Skin of body (tissue), 2 donors: ENCODE data around the gene RBMS1. TPM values are rescaled to one million over a fixed set of nuclear protein-coding genes. Genes with fewer than 3 reads are reported as not detected.
"Not testable (repeated sequence)": the region's sequence is repeated elsewhere in the genome, so short reads cannot be mapped to it uniquely, and the experiment has no call there.

Experiments used
- DNase-seq: peaks from one replicate; lab custom pipeline; 2025; lab: John Stamatoyannopoulos, UW
- total RNA-seq: library from RNA; depleted of rRNA; stranded (reverse); fragments of >200 nt; gene quantifications from one replicate; pipeline ENCODE4 v1.2.3, GENCODE V29; 2014

The RBMS1 gene
- total RNA-seq, 1 donor from 2014 or later: 112 TPM

DNA sequence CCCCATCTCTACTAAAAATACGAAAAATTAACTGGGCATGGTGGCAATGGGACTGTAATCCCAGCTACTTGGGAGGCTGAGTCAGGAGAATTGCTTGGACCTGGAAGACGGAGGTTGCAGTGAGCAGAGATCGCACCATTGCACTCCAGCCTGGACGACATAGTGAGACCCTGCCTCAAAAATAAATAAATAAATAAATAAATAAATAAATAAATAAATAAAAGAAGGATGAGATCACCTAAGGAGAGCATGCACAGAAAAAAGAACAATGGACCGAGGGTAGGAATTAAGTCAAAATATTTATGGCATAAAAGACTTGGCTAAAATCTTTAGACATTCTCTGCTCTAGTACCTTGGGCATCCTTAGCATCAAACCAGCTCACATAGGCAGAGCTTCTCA is 8.9 kb upstream of the RBMS1 start:
- no peak for DNase-seq

DNA sequence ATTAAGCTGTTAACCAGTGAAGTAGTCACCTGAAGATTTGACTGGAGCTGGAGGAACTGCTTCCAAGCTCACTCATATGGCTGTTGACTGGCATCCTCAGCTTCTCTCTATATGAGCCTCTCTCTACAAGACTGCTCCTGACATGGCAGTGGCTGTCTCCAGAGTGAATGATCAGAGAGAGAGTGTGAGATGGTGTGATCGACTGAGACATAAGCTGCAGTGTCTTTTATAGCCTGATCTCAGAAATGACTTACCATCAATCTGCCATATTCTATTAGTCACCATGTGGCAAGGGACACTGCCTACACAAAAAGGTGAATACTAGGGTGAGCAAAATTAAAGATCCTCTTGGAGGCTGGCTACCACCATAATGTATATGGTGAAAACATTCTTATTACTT is 7.8 kb upstream of the RBMS1 start:
- no peak for DNase-seq

DNA sequence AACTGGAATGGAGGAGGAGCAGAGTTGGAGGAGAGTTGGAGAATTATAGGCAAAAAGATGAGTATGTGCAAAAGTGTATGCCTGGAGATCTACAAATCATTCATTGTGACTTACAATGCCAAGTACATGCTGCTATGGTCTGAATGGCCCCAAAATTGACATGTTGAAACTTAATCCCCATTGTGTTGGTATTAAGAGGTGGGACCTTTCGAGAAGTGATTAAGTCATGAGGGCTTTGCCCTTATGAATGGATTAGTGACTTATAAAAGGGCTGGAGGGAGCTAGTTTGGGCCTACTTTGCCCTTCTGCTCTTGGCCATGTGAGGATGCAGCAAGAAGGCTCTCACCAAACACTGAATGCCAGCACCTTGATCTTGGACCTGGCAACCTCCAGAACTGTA is 6.3 kb upstream of the RBMS1 start:
- no peak for DNase-seq

DNA sequence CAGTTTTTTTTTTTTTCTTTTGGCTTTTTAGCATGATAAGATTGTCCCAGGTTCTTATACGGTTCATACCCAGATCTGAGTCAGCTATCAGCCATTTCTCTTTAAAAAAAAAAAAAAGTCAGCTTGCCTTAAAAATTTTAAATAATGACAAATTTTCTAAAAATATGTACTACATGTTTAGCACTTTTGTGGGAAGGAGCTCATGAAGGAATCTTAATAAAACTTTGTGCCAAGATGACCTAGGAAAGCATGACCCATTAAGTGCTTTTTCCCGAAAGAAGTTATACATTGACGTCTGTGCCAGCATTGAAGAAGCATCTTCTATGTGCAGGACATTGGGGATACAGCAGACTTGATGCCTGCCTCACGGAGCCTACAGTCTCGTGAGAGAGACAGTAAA is 4.5 kb upstream of the RBMS1 start:
- no peak for DNase-seq

DNA sequence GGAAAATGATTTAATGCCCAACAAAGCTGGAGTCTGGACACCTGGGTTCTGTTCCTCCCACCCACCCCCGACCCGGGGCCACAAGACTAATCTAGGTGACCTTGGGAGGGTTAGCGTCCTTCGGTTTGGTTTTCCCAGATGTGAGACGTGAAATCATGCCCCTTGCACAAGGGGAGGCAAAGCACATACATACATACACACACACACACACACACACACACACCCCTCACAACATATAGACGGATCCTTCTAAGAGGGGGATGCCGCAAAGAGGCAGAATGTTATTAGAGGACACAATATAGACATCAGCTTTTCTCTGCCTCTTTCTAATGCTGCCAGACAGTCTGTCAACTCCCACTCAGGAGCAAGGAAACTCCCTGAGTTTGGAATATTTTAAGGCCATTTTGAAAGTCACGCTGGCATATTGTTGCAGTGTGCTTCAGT is 616 bp upstream of the RBMS1 start:
- no peak for DNase-seq

DNA sequence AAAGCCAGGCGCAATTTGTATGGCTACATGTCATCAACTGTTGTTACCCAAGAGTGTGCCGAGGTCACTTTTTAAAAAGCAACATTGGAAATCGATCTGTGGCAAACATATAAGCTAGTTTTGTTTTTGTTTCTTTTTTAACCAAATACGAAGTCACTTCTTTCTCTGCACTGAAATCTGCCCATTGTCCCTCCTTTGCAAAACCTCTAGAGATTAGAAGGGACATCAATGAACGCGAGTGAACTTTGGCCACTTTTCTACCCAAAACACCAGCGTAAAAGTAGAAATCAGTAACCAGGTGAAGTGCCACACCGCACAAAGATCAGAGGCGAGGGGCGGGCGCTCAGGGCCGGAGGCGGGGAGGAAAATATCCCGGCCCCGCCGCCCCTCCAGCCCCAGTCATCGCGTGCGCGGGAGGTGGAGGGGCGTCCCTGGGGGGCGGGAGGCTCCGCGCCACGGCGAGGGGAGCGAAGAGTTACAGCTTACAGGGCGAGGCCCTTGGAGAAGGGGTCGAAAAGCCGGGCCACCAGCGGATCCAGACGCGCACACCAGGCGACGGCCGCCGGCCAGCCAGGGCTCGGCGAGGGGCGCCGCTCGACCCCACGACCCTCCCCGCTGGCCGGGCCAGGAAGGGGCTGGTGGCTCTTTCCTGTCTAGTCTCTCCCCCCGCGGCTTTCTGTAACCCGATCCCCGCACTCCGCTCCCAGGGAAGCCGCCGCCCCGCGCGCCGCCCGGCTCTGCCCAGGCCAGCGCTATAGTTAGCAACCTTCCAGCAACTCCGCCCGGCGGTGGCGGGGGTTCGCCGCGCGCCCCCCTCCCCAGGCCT is 993 bp downstream of the RBMS1 start:
- peak; percentile 74 for DNase-seq

DNA sequence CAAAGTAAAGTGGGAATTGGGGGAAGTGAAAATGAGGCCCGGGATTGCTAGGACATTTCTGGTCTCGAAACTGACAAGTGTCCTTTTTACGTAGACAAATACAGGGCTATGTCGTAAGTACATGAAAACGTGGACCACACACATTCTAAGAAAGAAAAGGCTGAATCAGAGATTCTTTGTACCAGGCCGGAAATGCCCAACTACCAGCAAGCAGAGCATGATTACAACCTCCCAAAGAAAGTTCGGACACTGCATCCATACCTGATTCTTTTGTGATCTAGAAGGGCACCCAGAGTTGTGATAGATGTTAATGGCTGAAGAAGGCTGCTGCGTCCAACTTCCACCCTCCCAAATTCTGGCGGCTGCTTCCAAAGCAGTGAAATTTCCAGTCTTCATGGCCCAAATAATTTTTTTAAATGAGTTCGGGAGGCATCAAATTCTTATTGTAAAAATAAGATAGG is 1.7 kb downstream of the RBMS1 start:
- peak; percentile 54 for DNase-seq

DNA sequence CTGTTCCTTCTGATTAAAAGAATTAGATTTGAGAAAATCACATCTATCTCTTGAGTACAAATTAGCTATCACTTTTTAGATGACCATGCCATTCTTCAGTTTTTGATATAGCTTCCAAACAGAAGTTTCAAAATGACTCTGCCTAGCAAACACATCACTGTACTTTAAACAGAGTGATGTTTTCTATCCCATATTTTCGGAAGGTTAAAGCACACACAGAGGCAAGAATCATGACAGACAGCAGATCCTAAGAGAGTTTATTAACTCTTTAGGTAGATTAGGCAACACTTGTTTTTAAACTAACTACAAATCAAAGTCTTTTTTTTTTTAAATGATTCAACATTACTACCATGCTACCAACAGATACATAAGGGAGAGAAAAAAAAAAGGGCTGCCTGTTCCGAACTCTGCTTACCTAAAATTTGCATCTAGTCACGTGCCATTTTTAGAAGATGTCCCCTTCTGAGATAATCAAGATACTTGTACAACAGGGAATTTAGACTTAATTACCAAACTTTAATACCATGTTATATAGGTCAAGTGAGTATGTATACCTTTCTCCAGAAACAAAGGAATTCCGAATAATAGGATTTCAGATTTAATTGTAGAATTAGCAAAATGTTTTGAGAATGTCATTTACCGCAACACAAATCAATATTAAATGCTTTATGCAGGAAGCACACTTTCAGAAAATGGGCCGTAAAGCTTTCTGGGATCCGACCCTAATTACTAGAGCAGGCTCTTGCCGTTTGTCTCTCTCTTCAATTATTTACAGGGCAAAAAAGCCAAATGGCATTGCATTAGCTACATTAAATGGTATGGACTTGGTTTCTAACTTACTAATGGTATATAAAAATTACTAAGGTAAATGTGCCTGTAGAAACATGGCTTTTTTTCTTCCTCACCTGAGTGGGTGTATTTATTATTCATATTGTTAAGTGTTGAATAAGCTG is 2.6 kb downstream of the RBMS1 start:
- no peak for DNase-seq

DNA sequence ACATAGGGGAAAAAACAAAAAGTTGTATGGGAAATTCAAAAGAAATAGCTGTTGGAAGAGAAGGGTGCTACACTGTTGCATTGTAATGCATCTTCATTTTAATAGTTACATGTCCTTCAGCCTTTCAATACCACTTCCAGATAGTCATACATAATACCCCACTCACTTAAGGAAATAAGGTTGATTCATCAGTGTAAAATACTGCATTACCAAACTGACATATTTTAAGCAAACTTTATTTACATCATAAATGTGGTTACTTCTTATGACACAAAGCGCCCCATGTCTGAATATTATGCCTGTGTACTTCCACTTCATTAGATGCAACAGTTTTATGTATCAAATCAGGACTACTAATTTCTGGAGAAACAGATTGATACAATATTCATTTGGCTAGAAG is 4.5 kb downstream of the RBMS1 start:
- no peak for DNase-seq

DNA sequence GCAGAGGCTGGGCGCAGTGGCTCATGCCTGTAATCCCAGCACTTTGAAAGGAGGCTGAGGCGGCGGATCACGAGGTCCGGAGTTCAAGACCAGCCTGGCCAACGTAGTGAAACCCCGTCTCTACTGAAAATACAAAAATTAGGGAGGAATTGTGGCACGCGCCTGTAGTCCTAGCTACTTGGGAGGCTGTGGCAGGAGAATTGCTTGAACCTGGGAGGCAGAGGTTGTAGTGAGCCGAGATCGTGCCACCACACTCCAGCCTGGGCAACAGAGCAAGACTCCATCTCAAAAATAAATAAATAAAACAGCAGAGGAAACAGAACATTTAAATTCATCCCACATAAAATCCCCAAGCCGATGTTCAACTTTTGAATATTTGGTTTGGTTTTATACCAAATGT is 5.3 kb downstream of the RBMS1 start:
- not testable (repeated sequence) for DNase-seq

DNA sequence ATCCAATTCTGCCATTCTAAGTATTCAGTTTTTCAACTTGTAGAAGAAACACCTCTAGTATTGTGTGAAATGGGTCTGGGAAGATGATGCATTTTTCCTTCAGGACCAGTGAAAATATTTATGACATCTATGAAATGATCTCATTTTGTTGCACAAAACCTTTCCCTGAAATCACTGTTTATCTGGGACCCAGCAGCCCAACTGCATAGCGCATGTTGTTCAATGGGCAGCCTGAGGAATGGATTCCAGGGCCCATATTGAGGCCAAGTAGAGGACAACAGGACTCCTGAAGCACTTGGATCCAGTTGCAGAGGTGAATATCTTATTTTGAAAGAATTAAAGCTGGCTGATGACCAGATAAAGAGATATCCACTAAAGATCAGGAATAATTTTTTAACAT is 7.3 kb downstream of the RBMS1 start:
- no peak for DNase-seq

DNA sequence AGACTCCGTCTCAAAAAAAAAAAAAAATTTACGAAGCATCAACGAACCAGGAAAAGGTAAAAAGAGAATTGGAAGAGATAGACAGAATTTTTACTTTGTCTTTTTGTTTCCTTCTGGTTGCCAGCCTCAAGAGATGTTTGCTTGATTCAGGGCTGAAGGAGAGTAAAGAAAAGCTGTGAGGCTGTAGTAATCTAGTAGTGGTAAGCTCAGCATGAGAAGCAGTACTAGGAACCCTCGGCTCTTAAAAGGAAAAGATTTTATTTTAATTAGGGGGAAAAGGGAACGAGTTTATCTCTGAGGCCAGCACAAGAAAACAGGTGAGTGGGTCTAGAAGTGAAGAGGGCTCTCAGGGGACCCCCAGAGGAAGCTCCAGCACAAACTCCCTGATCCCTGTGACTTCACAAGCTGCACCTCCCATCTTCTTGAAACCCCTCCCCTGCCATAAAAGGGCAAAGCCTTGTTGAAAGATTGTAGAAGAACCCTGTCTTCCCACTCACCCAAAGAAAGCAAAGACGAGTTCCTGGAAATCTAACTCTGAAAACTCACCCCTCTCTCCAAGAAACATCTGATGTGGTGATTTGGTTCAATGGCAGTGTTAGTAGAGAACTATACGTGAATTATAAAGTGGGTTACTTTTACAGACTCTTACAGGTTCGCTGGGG is 8.6 kb downstream of the RBMS1 start:
- no peak for DNase-seq

DNA sequence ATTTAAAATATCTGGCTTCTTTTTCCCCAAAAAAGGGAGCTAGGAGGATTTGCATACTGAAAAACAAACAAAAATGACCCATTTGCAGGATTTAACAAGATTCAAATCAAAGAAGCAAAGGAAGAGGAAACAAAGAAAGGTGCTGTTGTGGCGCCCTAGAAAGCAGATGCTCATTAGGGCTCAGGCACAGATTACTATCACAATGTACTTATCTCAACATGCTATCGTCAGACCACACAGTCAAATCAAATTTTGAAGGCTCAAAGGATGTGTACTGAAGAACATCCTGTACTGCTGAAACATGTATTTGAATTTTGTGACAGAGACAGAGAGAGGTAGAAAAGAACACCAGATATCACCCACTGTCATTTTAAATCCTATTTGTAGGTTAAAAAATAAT is 10.9 kb downstream of the RBMS1 start:
- no peak for DNase-seq

DNA sequence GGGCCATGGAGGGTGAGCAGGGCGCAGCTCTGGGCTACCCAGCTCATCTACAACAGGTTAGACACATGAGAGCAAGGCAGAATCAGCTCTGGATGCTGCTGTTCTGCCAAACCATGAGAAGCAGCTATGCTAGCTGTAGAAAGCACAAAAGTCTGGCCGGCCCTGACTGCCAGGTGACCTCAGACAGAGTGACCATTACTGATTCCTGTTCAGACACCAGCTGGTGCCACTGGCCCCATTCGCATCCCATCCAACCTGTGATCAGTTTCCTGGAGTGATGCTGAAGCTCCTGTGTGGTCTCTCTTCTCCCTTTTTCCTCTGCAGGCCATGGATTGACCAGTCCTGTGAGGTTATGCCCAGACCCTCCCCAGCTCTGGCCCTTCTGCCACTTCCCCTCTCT is 14.3 kb downstream of the RBMS1 start:
- DNase-seq: no peak

DNA sequence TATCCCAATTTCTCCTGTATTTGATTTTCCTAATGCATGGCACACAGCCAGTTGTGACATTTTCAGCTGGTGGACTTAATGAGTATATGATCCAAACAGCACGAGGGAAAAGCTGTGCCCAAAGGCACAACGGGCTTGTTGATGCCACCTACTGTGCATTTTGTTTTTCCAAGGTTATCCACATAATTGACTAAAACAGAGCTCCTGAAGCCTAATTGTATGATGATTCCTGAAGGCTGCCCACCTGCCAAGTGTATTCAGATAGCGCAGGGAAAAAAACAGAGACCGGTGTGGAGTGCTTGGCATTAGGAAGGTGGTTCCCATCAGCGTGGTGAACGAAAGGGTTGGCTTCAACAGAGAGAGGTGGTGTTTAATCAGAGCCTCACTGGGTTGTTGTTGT is 14.9 kb downstream of the RBMS1 start:
- no peak for DNase-seq

DNA sequence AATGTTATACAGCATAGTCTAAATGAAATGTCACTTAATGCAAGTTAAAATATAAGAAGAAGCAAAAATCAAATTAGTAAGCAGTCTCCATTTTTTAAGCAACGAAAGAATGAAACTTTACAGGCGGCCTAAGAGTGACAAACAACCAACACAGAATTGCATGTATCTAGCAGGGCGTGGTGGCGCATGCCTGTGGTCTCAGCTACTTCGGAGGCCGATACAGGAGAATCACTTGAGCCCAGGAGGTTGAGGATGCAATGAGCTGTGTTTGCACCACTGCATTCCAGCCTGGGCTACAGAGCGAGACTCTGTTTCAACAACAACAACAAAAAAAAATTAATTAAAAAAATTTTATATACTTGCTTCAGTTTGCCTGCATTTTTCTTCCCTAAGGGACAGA is 16.6 kb downstream of the RBMS1 start:
- no peak for DNase-seq

DNA sequence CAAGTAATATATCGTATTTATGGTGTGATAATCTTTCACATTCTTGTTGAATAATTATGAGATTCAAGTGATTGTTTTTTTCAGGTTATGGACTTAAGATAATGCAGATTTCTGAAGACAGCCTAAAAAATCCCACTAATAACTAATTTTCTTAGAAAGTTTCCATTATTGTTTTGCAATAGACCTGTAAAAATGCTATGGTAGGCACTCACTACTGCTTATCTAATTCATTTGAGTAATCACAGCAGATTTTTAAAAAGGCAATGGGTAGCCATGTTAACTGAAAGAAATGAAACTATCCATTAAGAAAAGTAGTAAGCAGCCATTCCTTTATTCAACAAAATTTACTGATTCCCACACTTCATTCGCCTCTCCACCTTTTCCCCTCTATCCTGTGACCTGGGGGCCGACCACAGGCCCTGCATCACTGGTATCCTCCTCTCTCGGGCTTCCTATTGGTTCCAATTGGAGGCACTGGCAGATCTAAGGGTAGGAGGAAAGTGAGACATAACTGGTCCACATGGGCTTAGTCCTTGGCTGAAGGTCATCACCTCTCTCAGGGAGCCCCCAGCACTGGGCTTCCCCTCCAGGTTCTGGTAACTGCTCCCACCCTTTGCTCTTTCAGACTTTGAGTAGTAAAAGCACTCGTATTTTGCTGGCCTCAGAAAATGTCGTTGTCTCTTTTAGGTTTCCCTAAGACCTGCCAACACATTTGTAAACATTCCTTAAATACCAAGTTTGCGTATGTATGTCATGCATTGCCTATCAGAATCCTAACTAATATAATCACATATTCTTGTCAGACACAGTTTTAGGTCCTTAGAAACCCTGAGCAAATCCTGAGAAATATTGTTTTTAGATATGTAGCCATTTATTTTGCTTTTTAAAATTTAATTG is 18.5 kb downstream of the RBMS1 start:
- peak; percentile 16 for DNase-seq

DNA sequence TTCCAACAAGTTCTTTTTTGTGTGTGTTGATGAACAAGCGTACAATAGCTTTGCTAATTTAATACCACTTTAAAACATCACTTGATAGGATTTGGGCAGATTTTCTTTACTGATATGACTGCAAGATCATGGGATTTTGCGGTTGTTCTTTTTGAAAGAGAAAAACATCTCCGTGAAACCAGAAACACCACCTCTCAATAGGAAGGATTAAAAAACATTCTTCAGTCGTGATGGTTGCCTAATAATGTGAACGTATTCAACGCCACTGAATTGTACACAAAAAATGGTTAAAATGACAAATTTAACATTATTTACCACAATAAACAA is 19.3 kb downstream of the RBMS1 start:
- DNase-seq: no peak

DNA sequence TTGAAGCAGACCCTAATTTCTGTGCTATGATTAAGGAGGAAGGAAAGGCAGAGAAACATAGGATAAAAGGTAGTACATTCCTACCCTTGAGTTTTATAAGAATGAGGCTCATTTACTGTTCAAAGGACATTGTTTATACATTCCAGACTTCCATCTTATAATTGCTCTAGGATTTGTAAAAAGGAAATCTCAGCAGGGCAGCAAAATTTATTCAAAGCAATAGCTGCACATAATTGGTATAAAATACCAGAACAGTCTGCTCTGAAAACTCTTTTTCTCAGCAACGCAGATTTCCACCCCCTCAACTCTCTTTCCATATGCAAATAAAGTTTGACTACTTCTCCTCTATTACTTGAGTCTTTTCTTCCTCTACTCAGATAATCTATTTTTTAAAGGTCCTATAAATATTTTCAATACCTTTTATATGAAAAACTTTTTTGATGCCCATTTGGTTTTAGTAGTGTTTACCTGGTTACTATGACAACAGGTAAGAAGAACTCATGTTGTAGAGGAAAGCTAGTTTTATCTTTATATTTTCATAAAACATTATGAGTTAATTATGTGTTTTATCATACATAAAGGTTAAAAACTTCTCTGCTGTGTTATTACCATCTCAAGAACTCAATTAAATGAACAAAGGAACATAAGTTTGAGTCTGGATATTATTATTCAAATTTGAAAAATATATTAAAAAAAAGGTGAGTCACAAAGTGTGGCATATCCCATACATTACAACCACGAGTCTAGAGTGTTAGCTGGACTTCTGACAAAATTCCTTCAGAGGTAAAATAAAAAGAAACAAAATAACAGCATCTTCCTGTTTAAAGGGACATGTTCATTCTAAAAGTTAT is 19.9 kb downstream of the RBMS1 start:
- no peak for DNase-seq

DNA sequence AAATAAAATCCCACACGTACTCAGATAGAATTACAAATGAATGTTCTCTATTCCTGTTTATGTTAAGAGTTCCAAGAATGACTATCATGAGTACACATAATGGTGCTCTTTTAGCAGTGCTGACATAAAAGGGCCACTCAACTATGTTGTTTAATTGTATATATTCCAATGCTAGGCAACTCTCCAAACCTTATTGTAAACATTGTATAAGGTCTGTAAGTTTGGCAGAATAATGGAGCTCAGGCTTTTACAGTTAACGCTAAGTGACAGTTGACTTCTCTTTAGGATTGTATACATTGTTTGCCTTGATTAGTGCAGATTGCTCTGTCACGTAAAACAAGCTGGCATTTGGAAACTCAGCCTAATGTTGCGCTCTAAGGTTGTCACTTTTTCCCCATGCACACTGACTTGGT is 20.8 kb downstream of the RBMS1 start:
- peak; percentile 62 for DNase-seq
